ENCODE measurements around the gene KBTBD2. TPM values are rescaled to one million over a fixed set of nuclear protein-coding genes. Genes with fewer than 3 reads are reported as not detected.

Gene KBTBD2
- total and polyA plus RNA-seq, 2 donors (not counting 3 experiments of a cell fraction or from before 2014, with no cell fraction given): 24.8 to 36.6 TPM

GRCh38 chr7:32905175-32905662 is 13.7 kb upstream of the KBTBD2 start:
- BruUV-seq (replicated peaks): no TSS peak
- intact Hi-C loops (cut with micrococcal nuclease): loop anchor here (1.0 kb wide), 1 partner anchor 13 kb away; no protein-coding TSS in a partner anchor
- TF ChIP-seq MAX (IDR thresholded peaks at IDR 0.05; ENCODE audit: insufficient read depth, insufficient read length) (peak; percentile 55), FOS (IDR thresholded peaks at IDR 0.05; ENCODE audit: borderline replicate concordance, insufficient read depth, low read length) (no peak)
- ChIA-PET CTCF (interaction anchor here (0.7 to 4.5 kb wide), 6 partner anchors 9 to 203 kb away, joined by 3 to 26 read pairs (median 4); no protein-coding TSS in a partner anchor), POLR2A (interaction anchor here (1.2 kb wide), 1 partner anchor 11 kb away, joined by 4 read pairs; no protein-coding TSS in a partner anchor)
- H3K27ac ChIP-seq (ENCODE audit: insufficient read depth, low read depth, low read length): peak overlapping the region; percentile 23
- dilution Hi-C loops (cut with MboI; ENCODE audit: extremely low pct_ligation_motif_present, low sequenced_read_pairs): no loop called here
- no peaks in the 10 kb centered on the region for H3K9me3 ChIP-seq (replicated peaks; ENCODE audit: control insufficient read depth, insufficient read depth, low read length)
- H4K20me1 ChIP-seq (replicated peaks; ENCODE audit: control insufficient read depth, extremely low read depth, insufficient read depth, low read length): no peaks in the 10 kb centered on the region
- peak overlapping the region; percentile 83 for H3K4me2 ChIP-seq (ENCODE audit: insufficient read depth, low read length)
- H3K27me3 ChIP-seq (ENCODE audit: control insufficient read depth in 2 of 2, insufficient read depth in 2 of 2, low read length in 2 of 2): no peaks in the 10 kb centered on the region
- no peaks in the 10 kb centered on the region for H3K9me1 ChIP-seq (replicated peaks; ENCODE audit: control insufficient read depth, extremely low read depth, insufficient read depth, low read length)
- peak overlapping the region; percentile 49 for H3K9ac ChIP-seq (replicated peaks; ENCODE audit: extremely low read depth, insufficient read depth, low read length)
- no peaks in the 10 kb centered on the region for H3K79me2 ChIP-seq (ENCODE audit: control insufficient read depth, insufficient read depth, low read length)
- H3K4me1 ChIP-seq (ENCODE audit: control insufficient read depth, extremely low read depth, insufficient read depth, low read length): peaks cover 3% of the 10 kb centered on the region
- H3K36me3 ChIP-seq (ENCODE audit: control insufficient read depth in 2 of 2, extremely low read depth in 1 of 2, insufficient read depth in 2 of 2, low read length in 2 of 2): no peaks in the 10 kb centered on the region
- H3K4me3 ChIP-seq (replicated peaks in 1 of 3; ENCODE audit: insufficient read depth in 1 of 3, low read depth in 1 of 3, low read length in 3 of 3): peak overlapping the region in 2 of 3 experiments; percentile 2 to 31
- peak overlapping the region; percentile 6 for H2AFZ ChIP-seq (ENCODE audit: low read depth, low read length)
- FAIRE-seq: peak; percentile 86
- peak; percentile 86 for DNase-seq (ENCODE audit: low read depth, low spot score)

GRCh38 chr7:32901629-32902028 is 10.1 kb upstream of the KBTBD2 start:
- TF ChIP-seq POLR2A (IDR thresholded peaks at IDR 0.05; ENCODE audit: low read depth, low read length): no peak
- no peak for TF ChIP-seq CTCF (IDR thresholded peaks at IDR 0.05; ENCODE audit: extremely low read depth in 1 of 2, insufficient read depth in 1 of 2, low read depth in 1 of 2, low read length in 2 of 2)
- no peak for TF ChIP-seq MAX (IDR thresholded peaks at IDR 0.05; ENCODE audit: insufficient read depth, insufficient read length)
- TF ChIP-seq FOS (IDR thresholded peaks at IDR 0.05; ENCODE audit: borderline replicate concordance, insufficient read depth, low read length): no peak
- TF ChIP-seq GATA2 (IDR thresholded peaks at IDR 0.05; ENCODE audit: insufficient read depth, insufficient read length, low read depth, low read length): no peak
- no peak for TF ChIP-seq JUN (IDR thresholded peaks at IDR 0.05; ENCODE audit: borderline replicate concordance, insufficient read depth, insufficient read length, low read depth)
- TF ChIP-seq POLR2AphosphoS5 (IDR thresholded peaks at IDR 0.05; ENCODE audit: insufficient read depth, low read depth, low read length): no peak
- TF ChIP-seq EZH2 (IDR thresholded peaks at IDR 0.05; ENCODE audit: borderline replicate concordance, low read depth, low read length, severe bottlenecking): no peak
- TF ChIP-seq MYC (IDR thresholded peaks at IDR 0.05; ENCODE audit: low read depth, low read length): no peak
- DNase-seq (ENCODE audit: low read depth, low spot score) (no peak), FAIRE-seq (no peak)
- ChIA-PET POLR2A (no interaction called here), CTCF (interaction anchor here (1.8 kb wide), 1 partner anchor 41 kb away, joined by 5 read pairs; no protein-coding TSS in a partner anchor)
- H3K79me2 ChIP-seq (ENCODE audit: control insufficient read depth, insufficient read depth, low read length): no peaks in the 10 kb centered on the region
- H3K9me3 ChIP-seq (replicated peaks; ENCODE audit: control insufficient read depth, insufficient read depth, low read length): no peaks in the 10 kb centered on the region
- no peaks in the 10 kb centered on the region for H4K20me1 ChIP-seq (replicated peaks; ENCODE audit: control insufficient read depth, extremely low read depth, insufficient read depth, low read length)
- H3K4me1 ChIP-seq (ENCODE audit: control insufficient read depth, extremely low read depth, insufficient read depth, low read length): peaks cover 3% of the 10 kb centered on the region
- no peaks in the 10 kb centered on the region for H3K36me3 ChIP-seq (ENCODE audit: control insufficient read depth in 2 of 2, extremely low read depth in 1 of 2, insufficient read depth in 2 of 2, low read length in 2 of 2)
- dilution Hi-C loops (cut with MboI; ENCODE audit: extremely low pct_ligation_motif_present, low sequenced_read_pairs): no loop called here
- H2AFZ ChIP-seq (ENCODE audit: low read depth, low read length): no peak overlapping the region
- H3K4me2 ChIP-seq (ENCODE audit: insufficient read depth, low read length): no peak overlapping the region
- BruUV-seq (replicated peaks): no TSS peak
- H3K27me3 ChIP-seq (ENCODE audit: control insufficient read depth in 2 of 2, insufficient read depth in 2 of 2, low read length in 2 of 2): no peaks in the 10 kb centered on the region
- H3K4me3 ChIP-seq (replicated peaks in 1 of 3; ENCODE audit: insufficient read depth in 1 of 3, low read depth in 1 of 3, low read length in 3 of 3): no peak overlapping the region
- H3K27ac ChIP-seq (ENCODE audit: insufficient read depth, low read depth, low read length): no peak overlapping the region
- H3K9me1 ChIP-seq (replicated peaks; ENCODE audit: control insufficient read depth, extremely low read depth, insufficient read depth, low read length): no peaks in the 10 kb centered on the region
- intact Hi-C loops (cut with micrococcal nuclease): no loop called here
- no peak overlapping the region for H3K9ac ChIP-seq (replicated peaks; ENCODE audit: extremely low read depth, insufficient read depth, low read length)

Measured in endothelial cell of umbilical vein (primary cell).